ENCODE measurements around the gene AHRR.

GRCh38 chr5:406041-406440 is 84.5 kb downstream of the AHRR start:
- TF ChIP-seq, protein P1, sequence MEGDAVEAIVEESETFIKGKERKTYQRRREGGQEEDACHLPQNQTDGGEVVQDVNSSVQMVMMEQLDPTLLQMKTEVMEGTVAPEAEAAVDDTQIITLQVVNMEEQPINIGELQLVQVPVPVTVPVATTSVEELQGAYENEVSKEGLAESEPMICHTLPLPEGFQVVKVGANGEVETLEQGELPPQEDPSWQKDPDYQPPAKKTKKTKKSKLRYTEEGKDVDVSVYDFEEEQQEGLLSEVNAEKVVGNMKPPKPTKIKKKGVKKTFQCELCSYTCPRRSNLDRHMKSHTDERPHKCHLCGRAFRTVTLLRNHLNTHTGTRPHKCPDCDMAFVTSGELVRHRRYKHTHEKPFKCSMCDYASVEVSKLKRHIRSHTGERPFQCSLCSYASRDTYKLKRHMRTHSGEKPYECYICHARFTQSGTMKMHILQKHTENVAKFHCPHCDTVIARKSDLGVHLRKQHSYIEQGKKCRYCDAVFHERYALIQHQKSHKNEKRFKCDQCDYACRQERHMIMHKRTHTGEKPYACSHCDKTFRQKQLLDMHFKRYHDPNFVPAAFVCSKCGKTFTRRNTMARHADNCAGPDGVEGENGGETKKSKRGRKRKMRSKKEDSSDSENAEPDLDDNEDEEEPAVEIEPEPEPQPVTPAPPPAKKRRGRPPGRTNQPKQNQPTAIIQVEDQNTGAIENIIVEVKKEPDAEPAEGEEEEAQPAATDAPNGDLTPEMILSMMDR (IDR thresholded peaks at IDR 0.05) = no peak
- TF ChIP-seq POLR2AphosphoS5 (IDR thresholded peaks at IDR 0.05; ENCODE audit: insufficient read depth in 1 of 2, low read depth in 1 of 2) = no peak
- TF ChIP-seq POLR2A (IDR thresholded peaks at IDR 0.05) = no peak
